A673 (cell line): ENCODE results near the gene GALNS. TPM values are rescaled to one million over a fixed set of nuclear protein-coding genes. Genes with fewer than 3 reads are reported as not detected.
A peak's percentile ranks its signal among the peaks of the same experiment; 100 is the strongest.

ENCODE experiments used
- BruUV-seq: library from RNA; stranded (reverse); fragments of 400-500 nt; replicated peaks from 2 replicates; lab custom pipeline; 2021; lab: Mats Ljungman, UMichigan
- CTCF ChIA-PET: fragments of 300-600 bp; sonication (Branson Sonifier 250); formaldehyde crosslinking; loops from one replicate; lab custom pipeline; 2022; ENCODE audit warnings: antibody characterized with exemption; lab: Charles Lee
- POLR2A ChIA-PET: fragments of 300-600 bp; sonication (Branson Sonifier 250); formaldehyde crosslinking; loops from one replicate; lab custom pipeline; 2022; ENCODE audit warnings: antibody characterized with exemption; ENCODE audit not compliant: low non-redundant PET; lab: Charles Lee
- DNase-seq: peaks from one replicate; pipeline ENCODE4 v3.0.0-alpha.2; 2015; ENCODE audit warnings: low spot score
- H3K27ac ChIP-seq: fragments of 200-600 bp; sonication (generic); 2 replicates; pipeline ENCODE4 v1.5.1; 2016; ENCODE audit warnings: mixed run types, low read depth, mild to moderate bottlenecking, mixed read lengths, antibody characterized with exemption, low read length; ENCODE audit not compliant: poor library complexity, severe bottlenecking
- H3K27me3 ChIP-seq: fragments of 200-600 bp; sonication (generic); replicated peaks from 2 replicates; pipeline ENCODE4 v1.6.1; 2017; ENCODE audit warnings: mixed run types, low read depth, mild to moderate bottlenecking, mixed read lengths, antibody characterized with exemption, low read length; ENCODE audit not compliant: insufficient read depth, poor library complexity
- H3K36me3 ChIP-seq: fragments of 200-600 bp; sonication (generic); 2 replicates; pipeline ENCODE4 v1.6.1; 2016; ENCODE audit warnings: mixed run types, mild to moderate bottlenecking, mixed read lengths, antibody characterized with exemption, low read length; ENCODE audit not compliant: insufficient read depth, poor library complexity, severe bottlenecking
- H3K4me1 ChIP-seq: fragments of 200-600 bp; sonication (generic); 2 replicates; pipeline ENCODE4 v1.6.1; 2017; ENCODE audit warnings: mixed run types, mild to moderate bottlenecking, mixed read lengths, antibody characterized with exemption, low read length; ENCODE audit not compliant: insufficient read depth, poor library complexity, severe bottlenecking
- H3K4me3 ChIP-seq: fragments of 200-600 bp; sonication (generic); 2 replicates; pipeline ENCODE4 v1.5.1; 2016; ENCODE audit warnings: low read depth, mixed run types, mild to moderate bottlenecking, mixed read lengths, low read length; ENCODE audit not compliant: poor library complexity, severe bottlenecking
- H3K9me3 ChIP-seq: fragments of 200-600 bp; sonication (generic); 2 replicates; pipeline ENCODE4 v1.6.1; 2016; ENCODE audit warnings: mixed run types, low read depth, mild to moderate bottlenecking, mixed read lengths, antibody characterized with exemption, low read length; ENCODE audit not compliant: poor library complexity, severe bottlenecking
- CTCF ChIP-seq: fragments of 300-800, 200-600 bp; sonication (generic); conservative IDR thresholded peaks from 2 replicates; pipeline ENCODE4 v1.5.1; 2017; ENCODE audit warnings: low read depth, mild to moderate bottlenecking, antibody characterized with exemption, low read length, moderate library complexity, mixed read lengths
- EZH2 ChIP-seq: fragments of 200-600 bp; sonication (generic); IDR thresholded peaks from 2 replicates; pipeline ENCODE4 v1.6.1; 2017; ENCODE audit warnings: borderline replicate concordance, low read depth, mild to moderate bottlenecking, mixed read lengths, antibody characterized with exemption, low read length; ENCODE audit not compliant: poor library complexity, severe bottlenecking
- intact Hi-C: fragments of 100-400 bp; cut with micrococcal nuclease; formaldehyde crosslinking; loops from one replicate; pipeline ENCODE4 v1.10.0; 2022; ENCODE audit not compliant: unreplicated experiment
- total RNA-seq: library from RNA; stranded (reverse); gene quantifications from 2 replicates; pipeline ENCODE4 v1.2.3, GENCODE V29; 2021

GALNS gene
- total RNA-seq, 1 experiment from 2014 or later, result 54.8 TPM

GRCh38 chr16:88846088-88846487, 10.7 kb downstream of the GALNS start:
- Histone ChIP-seq H3K36me3 (no peaks in the 10 kb centered on the region), H3K9me3 (no peaks in the 10 kb centered on the region), H3K4me1 (no peaks in the 10 kb centered on the region), H3K27me3 (no peaks in the 10 kb centered on the region), H3K4me3 (no peak overlapping the region), H3K27ac (no peak overlapping the region)
- DNase-seq, result no peak
- ChIA-PET POLR2A (no interaction called here), CTCF (interaction anchor here (0.6 kb wide), 2 partner anchors 369 to 649 kb away, joined by 5 to 15 read pairs; no protein-coding TSS in a partner anchor)
- TSS peak; percentile 29 for BruUV-seq
- no peak for TF ChIP-seq CTCF
- no peak for TF ChIP-seq EZH2
- intact Hi-C loops, result no loop called here

- intact Hi-C loops, result no loop called here
- ChIA-PET POLR2A (no interaction called here), CTCF (no interaction called here)
- Histone ChIP-seq H3K36me3 (no peaks in the 10 kb centered on the region), H3K27me3 (no peaks in the 10 kb centered on the region), H3K4me3 (no peak overlapping the region), H3K9me3 (no peaks in the 10 kb centered on the region), H3K4me1 (no peaks in the 10 kb centered on the region), H3K27ac (no peak overlapping the region)
- DNase-seq, result no peak
- no peak for TF ChIP-seq CTCF
- no peak for TF ChIP-seq EZH2
- BruUV-seq, result no TSS peak
These were observed 12.2 kb downstream of the GALNS start for GRCh38 chr16:88844419-88845036.

- Histone ChIP-seq H3K9me3 (no peaks in the 10 kb centered on the region), H3K4me1 (no peaks in the 10 kb centered on the region), H3K36me3 (no peaks in the 10 kb centered on the region), H3K4me3 (no peak overlapping the region), H3K27ac (no peak overlapping the region), H3K27me3 (no peaks in the 10 kb centered on the region)
- intact Hi-C loops, result no loop called here
- CTCF ChIA-PET, result no interaction called here
- TF ChIP-seq EZH2 (no peak), CTCF (no peak)
- BruUV-seq, result no TSS peak
- DNase-seq, result no peak
- POLR2A ChIA-PET, result no interaction called here
These were observed 13.5 kb downstream of the GALNS start for GRCh38 chr16:88843256-88843655.
